Sigmoid colon (tissue), 7 donors: Measurements from ENCODE around the gene PRLH. TPM values are rescaled to one million over a fixed set of nuclear protein-coding genes. Genes with fewer than 3 reads are reported as not detected.

ENCODE experiments used
- DNase-seq: peaks from one replicate; pipeline ENCODE4 v3.0.0-alpha.2; 2019
- H3K27ac ChIP-seq, 4 donors: fragments of 200-600 bp; sonication (generic); one replicate each; pipeline ENCODE4 v1.5.1; 2016 to 2019; ENCODE audit warnings: mild to moderate bottlenecking in 1 of 4
- H3K27me3 ChIP-seq, 3 donors: fragments of 200-600 bp; sonication (generic); one replicate each; pipeline ENCODE4 v1.5.1; 2019; ENCODE audit warnings: mild to moderate bottlenecking in 1 of 3
- H3K36me3 ChIP-seq, 4 donors: fragments of 200-600 bp; sonication (generic); one replicate each; pipeline ENCODE4 v1.5.1; 2016 to 2019
- H3K4me1 ChIP-seq, 4 donors: fragments of 200-600 bp; sonication (generic); one replicate each; pipeline ENCODE4 v1.5.1; 2017 to 2019
- H3K4me3 ChIP-seq, 4 donors: fragments of 200-600 bp; sonication (generic); one replicate each; pipeline ENCODE4 v1.5.1; 2017 to 2019; ENCODE audit warnings: mild to moderate bottlenecking in 2 of 4, moderate library complexity in 1 of 4
- H3K9me3 ChIP-seq, 4 donors: fragments of 200-600 bp in 3 of 4; sonication (generic) in 3 of 4; one replicate each; pipeline versions ENCODE4 v1.5.1 to v1.6.1; 2013 to 2019
- EP300 ChIP-seq, 4 donors: sonication (generic); formaldehyde crosslinking; IDR thresholded peaks; one replicate each; pipeline ENCODE4 v1.6.1; 2017; ENCODE audit warnings: antibody characterized with exemption in 4 of 4
- POLR2A ChIP-seq, 2 donors: fragments of 450-650 bp; IDR thresholded peaks; one replicate each; pipeline ENCODE4 v1.6.1; 2016; ENCODE audit warnings: antibody characterized with exemption in 2 of 2, mild to moderate bottlenecking in 2 of 2, moderate library complexity in 2 of 2
- POLR2AphosphoS5 ChIP-seq, 4 donors: sonication (generic); formaldehyde crosslinking; IDR thresholded peaks; one replicate each; pipeline ENCODE4 v1.6.1; 2017; ENCODE audit warnings: antibody characterized with exemption in 4 of 4
- WGBS, 2 donors: extraction: QIAGEN DNeasy Blood & Tissue Kit; methylation state at CpG; one replicate each; pipeline ENCODE4 v1.1.7; 2013; 5-methylcytosine and 5-hydroxymethylcytosine counted together
- intact Hi-C: fragments of 100-400 bp; cut with DNase I; formaldehyde crosslinking; loops from one replicate; pipeline ENCODE4 v1.15.1; 2023
- polyA plus RNA-seq, 3 donors: library from polyadenylated mRNA; stranded (reverse); fragments of 200-250 nt; gene quantifications; one replicate each; pipeline ENCODE4 v1.2.3, GENCODE V29; 2013
- total RNA-seq, 4 donors: library from RNA; depleted of rRNA; stranded (reverse); fragments of >200 nt; gene quantifications; one replicate each; pipeline ENCODE4 v1.1.0, GENCODE V29; 2016
- TF ChIP-seq, protein P1 (sequence below), 4 experiments: fragments of 450-650 bp in 3 of 4; fragments of 200-600 bp in 1 of 4; IDR thresholded peaks; one replicate each; pipeline ENCODE4 v1.5.1; 2016 to 2019; ENCODE audit warnings: antibody characterized with exemption in 4 of 4, mild to moderate bottlenecking in 3 of 4, moderate library complexity in 2 of 4
- donor health status: healthy with polysubstance abuse.
- donor health status: Bipolar disorder and iron deficiency.
- donor health status: healthy.

The PRLH gene
- total and polyA plus RNA-seq, 7 donors = not detected

DNA sequence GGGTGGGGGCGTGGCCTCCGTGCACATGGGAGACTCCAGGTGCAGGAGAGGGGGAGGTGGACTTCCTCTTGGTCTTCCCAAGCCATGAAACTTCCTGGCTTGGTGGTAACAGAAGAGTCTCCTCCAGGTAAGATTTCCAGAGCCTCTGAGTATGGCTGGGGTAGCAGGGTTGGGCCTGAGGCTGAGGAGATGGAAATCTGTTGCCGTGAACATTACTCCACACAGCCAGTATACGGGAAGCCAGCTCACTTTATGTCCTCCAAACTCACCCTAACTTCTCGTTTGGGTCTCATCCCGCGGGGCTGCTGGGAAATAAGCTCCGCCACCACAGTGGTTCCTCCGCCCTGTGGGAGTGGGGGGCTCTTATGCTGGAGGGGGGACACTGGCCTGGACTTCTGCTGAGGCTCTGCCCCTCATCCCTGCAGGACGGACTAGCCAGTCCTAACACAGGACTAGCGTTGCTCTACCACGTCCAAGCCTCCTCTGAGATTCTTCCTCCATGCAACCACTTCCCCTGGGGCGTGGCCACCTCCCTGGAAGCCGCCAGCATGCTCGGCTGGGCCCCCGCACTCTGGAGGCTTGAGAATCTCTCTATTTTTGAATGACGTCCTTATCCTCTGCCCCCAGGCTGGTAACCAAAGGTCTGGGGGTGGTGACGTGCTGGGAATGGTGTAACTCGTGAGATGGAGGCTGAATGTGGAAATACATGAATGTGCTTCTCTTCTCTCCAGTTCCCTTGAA lies 24.9 kb downstream of the PRLH start:
- peaks cover 0 to 38% (median 33%) of the 10 kb centered on the region in 4 donors for H3K4me1 ChIP-seq
- H3K36me3 ChIP-seq = no peaks in the 10 kb centered on the region
- intact Hi-C loops = no loop called here
- TF ChIP-seq POLR2AphosphoS5 (IDR thresholded peaks at IDR 0.05) (no peak), EP300 (IDR thresholded peaks at IDR 0.05) (no peak), POLR2A (IDR thresholded peaks at IDR 0.05) (no peak)
- TF ChIP-seq, protein P1, sequence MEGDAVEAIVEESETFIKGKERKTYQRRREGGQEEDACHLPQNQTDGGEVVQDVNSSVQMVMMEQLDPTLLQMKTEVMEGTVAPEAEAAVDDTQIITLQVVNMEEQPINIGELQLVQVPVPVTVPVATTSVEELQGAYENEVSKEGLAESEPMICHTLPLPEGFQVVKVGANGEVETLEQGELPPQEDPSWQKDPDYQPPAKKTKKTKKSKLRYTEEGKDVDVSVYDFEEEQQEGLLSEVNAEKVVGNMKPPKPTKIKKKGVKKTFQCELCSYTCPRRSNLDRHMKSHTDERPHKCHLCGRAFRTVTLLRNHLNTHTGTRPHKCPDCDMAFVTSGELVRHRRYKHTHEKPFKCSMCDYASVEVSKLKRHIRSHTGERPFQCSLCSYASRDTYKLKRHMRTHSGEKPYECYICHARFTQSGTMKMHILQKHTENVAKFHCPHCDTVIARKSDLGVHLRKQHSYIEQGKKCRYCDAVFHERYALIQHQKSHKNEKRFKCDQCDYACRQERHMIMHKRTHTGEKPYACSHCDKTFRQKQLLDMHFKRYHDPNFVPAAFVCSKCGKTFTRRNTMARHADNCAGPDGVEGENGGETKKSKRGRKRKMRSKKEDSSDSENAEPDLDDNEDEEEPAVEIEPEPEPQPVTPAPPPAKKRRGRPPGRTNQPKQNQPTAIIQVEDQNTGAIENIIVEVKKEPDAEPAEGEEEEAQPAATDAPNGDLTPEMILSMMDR (IDR thresholded peaks at IDR 0.05) = no peak
- no peaks in the 10 kb centered on the region for H3K9me3 ChIP-seq
- no peak for DNase-seq
- no peaks in the 10 kb centered on the region for H3K27me3 ChIP-seq
- no peak overlapping the region for H3K4me3 ChIP-seq
- peak overlapping the region in 2 of 4 donors; percentile 22 to 70 for H3K27ac ChIP-seq
- 15 to 54% methylated on average over 19 of the region's 19 CpGs for WGBS, 2 donors

DNA sequence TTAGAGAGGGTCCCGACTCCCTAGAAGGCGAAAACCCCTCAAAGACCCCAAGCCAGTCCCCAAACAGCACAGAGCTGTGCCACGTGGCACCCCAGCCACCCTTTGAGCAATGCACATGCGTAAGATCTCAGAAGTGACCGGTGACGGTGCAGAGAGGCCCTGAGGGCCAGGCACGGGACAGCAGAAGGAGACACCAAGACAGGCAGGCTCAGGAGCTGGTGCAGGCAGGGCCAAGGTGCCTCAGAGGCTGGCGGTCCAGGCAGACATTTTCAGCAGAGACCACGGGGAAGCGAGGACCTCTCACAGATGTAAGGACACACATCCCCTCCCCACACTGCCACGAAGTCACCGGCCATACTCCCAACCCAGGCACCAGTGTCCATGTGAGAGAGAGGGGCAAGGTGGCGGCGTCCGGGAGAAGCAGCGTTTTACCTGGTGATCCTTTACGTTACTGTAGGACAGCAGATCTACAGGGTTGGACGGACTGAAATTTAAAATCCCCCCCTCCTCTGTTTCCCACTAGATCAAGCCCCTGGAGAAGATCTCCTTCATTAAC lies 26.1 kb downstream of the PRLH start:
- intact Hi-C loops = no loop called here
- WGBS, 2 donors = 95 to 96% methylated on average over 18 of the region's 18 CpGs
- no peak overlapping the region for H3K27ac ChIP-seq
- H3K27me3 ChIP-seq = no peaks in the 10 kb centered on the region
- no peaks in the 10 kb centered on the region for H3K9me3 ChIP-seq
- no peak for DNase-seq
- H3K4me3 ChIP-seq = no peak overlapping the region
- no peaks in the 10 kb centered on the region for H3K36me3 ChIP-seq
- TF ChIP-seq POLR2AphosphoS5 (IDR thresholded peaks at IDR 0.05) = no peak
- no peak for TF ChIP-seq EP300 (IDR thresholded peaks at IDR 0.05)
- no peak for TF ChIP-seq POLR2A (IDR thresholded peaks at IDR 0.05)
- TF ChIP-seq, protein P1 (IDR thresholded peaks at IDR 0.05) = no peak
- peaks cover 0 to 38% (median 33%) of the 10 kb centered on the region in 4 donors for H3K4me1 ChIP-seq

DNA sequence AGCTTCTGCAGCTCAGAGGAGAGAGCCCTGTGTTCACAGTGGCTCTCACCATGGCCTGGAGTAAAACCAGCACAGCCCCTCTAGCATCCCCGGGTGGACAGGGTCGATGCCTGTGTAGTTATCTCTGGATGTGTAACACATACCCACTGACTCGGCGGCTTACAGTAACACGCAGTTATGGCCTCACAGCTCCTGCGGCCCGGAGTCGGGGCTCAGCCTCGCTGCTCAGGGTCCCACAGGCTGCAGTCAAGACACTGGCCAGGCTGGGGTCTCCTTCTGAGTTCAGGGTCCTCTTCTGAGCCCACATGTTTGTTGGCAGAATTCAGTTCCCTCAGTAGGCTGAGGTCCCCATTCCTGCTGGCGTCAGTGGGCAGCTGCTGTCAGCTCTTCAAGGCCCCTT lies 26.7 kb downstream of the PRLH start:
- peak overlapping the region; percentile 77 to 85 (median 81) for H3K27ac ChIP-seq
- H3K4me1 ChIP-seq = peaks cover 0 to 38% (median 33%) of the 10 kb centered on the region in 4 donors
- WGBS, 2 donors = 92 to 94% methylated on average over 10 of the region's 10 CpGs
- no peaks in the 10 kb centered on the region for H3K36me3 ChIP-seq
- H3K27me3 ChIP-seq = no peaks in the 10 kb centered on the region
- TF ChIP-seq, protein P1 (IDR thresholded peaks at IDR 0.05) = no peak
- TF ChIP-seq EP300 (IDR thresholded peaks at IDR 0.05) = no peak
- TF ChIP-seq POLR2A (IDR thresholded peaks at IDR 0.05) = no peak
- no peak for TF ChIP-seq POLR2AphosphoS5 (IDR thresholded peaks at IDR 0.05)
- no peak overlapping the region for H3K4me3 ChIP-seq
- no peaks in the 10 kb centered on the region for H3K9me3 ChIP-seq
- DNase-seq = no peak
- intact Hi-C loops = no loop called here

DNA sequence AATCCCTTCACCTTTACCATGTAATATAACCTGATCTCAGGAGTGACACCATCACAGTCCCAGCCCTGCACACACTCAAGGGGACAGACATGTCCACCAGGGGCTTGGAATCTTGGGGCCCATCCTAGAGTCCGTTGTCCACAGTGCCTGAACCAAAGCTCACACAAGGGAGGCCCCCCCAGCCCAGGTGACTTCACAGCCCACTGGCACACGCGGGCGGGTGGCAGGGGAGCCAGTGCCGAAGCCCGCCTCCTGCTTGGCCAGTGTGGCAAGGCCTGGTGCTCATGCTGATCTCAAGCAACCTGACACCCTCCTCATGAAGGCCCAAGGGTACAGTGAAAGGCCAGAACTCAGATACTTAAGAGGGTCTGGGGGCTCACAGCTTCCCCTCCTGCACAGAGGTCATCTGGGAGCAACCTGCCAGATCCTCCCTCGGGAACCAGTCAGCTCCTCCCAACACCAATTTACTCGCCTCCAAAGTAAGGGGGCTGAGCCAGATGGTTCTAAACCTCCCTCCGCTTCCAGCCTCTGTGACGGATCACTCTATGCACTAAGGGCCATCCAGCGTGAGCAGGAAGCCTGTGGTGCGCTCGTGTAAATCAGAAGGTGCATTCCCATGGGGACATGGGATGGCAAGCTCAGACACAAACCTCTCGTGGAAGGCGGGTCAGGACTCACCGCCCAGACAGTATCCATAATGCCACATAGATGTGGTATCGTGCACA lies 27.4 kb downstream of the PRLH start:
- H3K4me1 ChIP-seq = peaks cover 0 to 38% (median 33%) of the 10 kb centered on the region in 4 donors
- peak overlapping the region; percentile 77 to 85 (median 81) for H3K27ac ChIP-seq
- intact Hi-C loops = no loop called here

More for the DNA sequence above, 27.4 kb downstream of the PRLH start:
- no peak for DNase-seq
- TF ChIP-seq, protein P1 (IDR thresholded peaks at IDR 0.05) = no peak
- TF ChIP-seq POLR2A (IDR thresholded peaks at IDR 0.05) = no peak
- no peak for TF ChIP-seq EP300 (IDR thresholded peaks at IDR 0.05)
- no peak for TF ChIP-seq POLR2AphosphoS5 (IDR thresholded peaks at IDR 0.05)
- Histone ChIP-seq H3K9me3 (no peaks in the 10 kb centered on the region), H3K4me3 (no peak overlapping the region), H3K36me3 (no peaks in the 10 kb centered on the region), H3K27me3 (no peaks in the 10 kb centered on the region)
- 84 to 92% methylated on average over 17 of the region's 17 CpGs for WGBS, 2 donors
